ENCODE measurements around the gene HOXB5. TPM values are rescaled to one million over a fixed set of nuclear protein-coding genes. Genes with fewer than 3 reads are reported as not detected.

Gene HOXB5
- total RNA-seq, 1 donor from 2014 or later = not detected

GRCh38 chr17:48571024-48571818 lies 22.4 kb downstream of the HOXB5 start:
- intact Hi-C loops (cut with micrococcal nuclease) = no loop called here
- DNase-seq (ENCODE audit: low spot score) = no peak
- Mint-ChIP-seq H3K4me3 (no peak overlapping the region), H3K4me1 (ENCODE audit: low read depth) (peaks cover 22% of the 10 kb centered on the region), H3K9me3 (no peaks in the 10 kb centered on the region), H3K27me3 (ENCODE audit: insufficient read depth) (peaks cover 15% of the 10 kb centered on the region), H3K36me3 (ENCODE audit: low read depth) (peaks cover 26% of the 10 kb centered on the region), H3K27ac (no peak overlapping the region)

- Mint-ChIP-seq H3K4me1 (ENCODE audit: low read depth) (peaks cover 15% of the 10 kb centered on the region), H3K27ac (no peak overlapping the region), H3K4me3 (no peak overlapping the region), H3K27me3 (ENCODE audit: insufficient read depth) (peaks cover 15% of the 10 kb centered on the region), H3K9me3 (no peaks in the 10 kb centered on the region), H3K36me3 (ENCODE audit: low read depth) (peaks cover 24% of the 10 kb centered on the region)
- DNase-seq (ENCODE audit: low spot score) = no peak
- intact Hi-C loops (cut with micrococcal nuclease) = no loop called here
These were observed 23.1 kb downstream of the HOXB5 start for GRCh38 chr17:48570325-48571023.

GRCh38 chr17:48569674-48570324 lies 23.8 kb downstream of the HOXB5 start:
- H3K4me1 Mint-ChIP-seq (ENCODE audit: low read depth) = peaks cover 11% of the 10 kb centered on the region
- H3K4me3 Mint-ChIP-seq = no peak overlapping the region
- H3K36me3 Mint-ChIP-seq (ENCODE audit: low read depth) = peaks cover 23% of the 10 kb centered on the region
- intact Hi-C loops (cut with micrococcal nuclease) = no loop called here
- DNase-seq (ENCODE audit: low spot score) = no peak
- no peak overlapping the region for H3K27ac Mint-ChIP-seq
- no peaks in the 10 kb centered on the region for H3K9me3 Mint-ChIP-seq
- peaks cover 15% of the 10 kb centered on the region for H3K27me3 Mint-ChIP-seq (ENCODE audit: insufficient read depth)

GRCh38 chr17:48569240-48569582 lies 24.4 kb downstream of the HOXB5 start:
- no peak overlapping the region for H3K4me3 Mint-ChIP-seq
- peaks cover 25% of the 10 kb centered on the region for H3K36me3 Mint-ChIP-seq (ENCODE audit: low read depth)
- no peaks in the 10 kb centered on the region for H3K9me3 Mint-ChIP-seq
- H3K27ac Mint-ChIP-seq = no peak overlapping the region
- DNase-seq (ENCODE audit: low spot score) = no peak
- peaks cover 15% of the 10 kb centered on the region for H3K27me3 Mint-ChIP-seq (ENCODE audit: insufficient read depth)
- intact Hi-C loops (cut with micrococcal nuclease) = no loop called here
- peaks cover 11% of the 10 kb centered on the region for H3K4me1 Mint-ChIP-seq (ENCODE audit: low read depth)

- H3K27ac Mint-ChIP-seq = no peak overlapping the region
- H3K4me3 Mint-ChIP-seq = peak overlapping the region; percentile 71
- H3K9me3 Mint-ChIP-seq = no peaks in the 10 kb centered on the region
- intact Hi-C loops (cut with micrococcal nuclease) = no loop called here
- H3K27me3 Mint-ChIP-seq (ENCODE audit: insufficient read depth) = peaks cover 15% of the 10 kb centered on the region
- no peak for DNase-seq (ENCODE audit: low spot score)
- H3K36me3 Mint-ChIP-seq (ENCODE audit: low read depth) = peaks cover 25% of the 10 kb centered on the region
- H3K4me1 Mint-ChIP-seq (ENCODE audit: low read depth) = peaks cover 11% of the 10 kb centered on the region
These were observed 24.9 kb downstream of the HOXB5 start for GRCh38 chr17:48568499-48569239.

GRCh38 chr17:48567646-48568354 lies 25.8 kb downstream of the HOXB5 start:
- Mint-ChIP-seq H3K9me3 (no peaks in the 10 kb centered on the region), H3K4me1 (ENCODE audit: low read depth) (peaks cover 6% of the 10 kb centered on the region), H3K27ac (no peak overlapping the region), H3K27me3 (ENCODE audit: insufficient read depth) (peaks cover 15% of the 10 kb centered on the region), H3K4me3 (no peak overlapping the region), H3K36me3 (ENCODE audit: low read depth) (peaks cover 25% of the 10 kb centered on the region)
- intact Hi-C loops (cut with micrococcal nuclease) = no loop called here
- no peak for DNase-seq (ENCODE audit: low spot score)

- H3K9me3 Mint-ChIP-seq = no peaks in the 10 kb centered on the region
- H3K4me3 Mint-ChIP-seq = no peak overlapping the region
- H3K36me3 Mint-ChIP-seq (ENCODE audit: low read depth) = peaks cover 25% of the 10 kb centered on the region
- intact Hi-C loops (cut with micrococcal nuclease) = no loop called here
- H3K27me3 Mint-ChIP-seq (ENCODE audit: insufficient read depth) = peaks cover 19% of the 10 kb centered on the region
- no peak for DNase-seq (ENCODE audit: low spot score)
- H3K4me1 Mint-ChIP-seq (ENCODE audit: low read depth) = peaks cover 6% of the 10 kb centered on the region
- H3K27ac Mint-ChIP-seq = no peak overlapping the region
These were observed 26.4 kb downstream of the HOXB5 start for GRCh38 chr17:48567209-48567608.

- intact Hi-C loops (cut with micrococcal nuclease) = no loop called here
- DNase-seq (ENCODE audit: low spot score) = no peak
- Mint-ChIP-seq H3K4me1 (ENCODE audit: low read depth) (peaks cover 2% of the 10 kb centered on the region), H3K27me3 (ENCODE audit: insufficient read depth) (peaks cover 19% of the 10 kb centered on the region), H3K36me3 (ENCODE audit: low read depth) (peaks cover 23% of the 10 kb centered on the region), H3K27ac (no peak overlapping the region), H3K9me3 (no peaks in the 10 kb centered on the region), H3K4me3 (no peak overlapping the region)
These were observed 26.9 kb downstream of the HOXB5 start for GRCh38 chr17:48566717-48567116.

GRCh38 chr17:48565925-48566710 lies 27.5 kb downstream of the HOXB5 start:
- Mint-ChIP-seq H3K4me3 (no peak overlapping the region), H3K4me1 (ENCODE audit: low read depth) (peaks cover 4% of the 10 kb centered on the region), H3K36me3 (ENCODE audit: low read depth) (peaks cover 19% of the 10 kb centered on the region), H3K27me3 (ENCODE audit: insufficient read depth) (peaks cover 19% of the 10 kb centered on the region), H3K9me3 (no peaks in the 10 kb centered on the region), H3K27ac (no peak overlapping the region)
- intact Hi-C loops (cut with micrococcal nuclease) = no loop called here
- DNase-seq (ENCODE audit: low spot score) = no peak

- Mint-ChIP-seq H3K4me3 (no peak overlapping the region), H3K36me3 (ENCODE audit: low read depth) (peaks cover 18% of the 10 kb centered on the region), H3K27me3 (ENCODE audit: insufficient read depth) (peaks cover 19% of the 10 kb centered on the region), H3K9me3 (no peaks in the 10 kb centered on the region), H3K4me1 (ENCODE audit: low read depth) (peaks cover 7% of the 10 kb centered on the region), H3K27ac (no peak overlapping the region)
- intact Hi-C loops (cut with micrococcal nuclease) = no loop called here
- DNase-seq (ENCODE audit: low spot score) = no peak
These were observed 28.5 kb downstream of the HOXB5 start for GRCh38 chr17:48565022-48565554.

GRCh38 chr17:48564188-48565021 lies 29.2 kb downstream of the HOXB5 start:
- Mint-ChIP-seq H3K4me1 (ENCODE audit: low read depth) (peaks cover 7% of the 10 kb centered on the region), H3K4me3 (no peak overlapping the region), H3K9me3 (no peaks in the 10 kb centered on the region), H3K27me3 (ENCODE audit: insufficient read depth) (peaks cover 15% of the 10 kb centered on the region), H3K36me3 (ENCODE audit: low read depth) (peaks cover 15% of the 10 kb centered on the region), H3K27ac (no peak overlapping the region)
- no peak for DNase-seq (ENCODE audit: low spot score)
- intact Hi-C loops (cut with micrococcal nuclease) = no loop called here
